ENCODE results near the gene EML6.

Gene EML6

GRCh38 chr2:54928719-54929118 lies 205.3 kb downstream of the EML6 start:
- Mint-ChIP-seq H3K36me3 (ENCODE audit: low read depth) (no peaks in the 10 kb centered on the region), H3K4me3 (no peak overlapping the region), H3K27ac (no peak overlapping the region), H3K9me3 (no peaks in the 10 kb centered on the region), H3K27me3 (ENCODE audit: low read depth) (peaks cover 4% of the 10 kb centered on the region), H3K4me1 (peaks cover 14% of the 10 kb centered on the region)
- TF ChIP-seq, protein P1, sequence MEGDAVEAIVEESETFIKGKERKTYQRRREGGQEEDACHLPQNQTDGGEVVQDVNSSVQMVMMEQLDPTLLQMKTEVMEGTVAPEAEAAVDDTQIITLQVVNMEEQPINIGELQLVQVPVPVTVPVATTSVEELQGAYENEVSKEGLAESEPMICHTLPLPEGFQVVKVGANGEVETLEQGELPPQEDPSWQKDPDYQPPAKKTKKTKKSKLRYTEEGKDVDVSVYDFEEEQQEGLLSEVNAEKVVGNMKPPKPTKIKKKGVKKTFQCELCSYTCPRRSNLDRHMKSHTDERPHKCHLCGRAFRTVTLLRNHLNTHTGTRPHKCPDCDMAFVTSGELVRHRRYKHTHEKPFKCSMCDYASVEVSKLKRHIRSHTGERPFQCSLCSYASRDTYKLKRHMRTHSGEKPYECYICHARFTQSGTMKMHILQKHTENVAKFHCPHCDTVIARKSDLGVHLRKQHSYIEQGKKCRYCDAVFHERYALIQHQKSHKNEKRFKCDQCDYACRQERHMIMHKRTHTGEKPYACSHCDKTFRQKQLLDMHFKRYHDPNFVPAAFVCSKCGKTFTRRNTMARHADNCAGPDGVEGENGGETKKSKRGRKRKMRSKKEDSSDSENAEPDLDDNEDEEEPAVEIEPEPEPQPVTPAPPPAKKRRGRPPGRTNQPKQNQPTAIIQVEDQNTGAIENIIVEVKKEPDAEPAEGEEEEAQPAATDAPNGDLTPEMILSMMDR (IDR thresholded peaks at IDR 0.05; ENCODE audit: unreplicated experiment in 3 of 3), result no peak

DNA sequence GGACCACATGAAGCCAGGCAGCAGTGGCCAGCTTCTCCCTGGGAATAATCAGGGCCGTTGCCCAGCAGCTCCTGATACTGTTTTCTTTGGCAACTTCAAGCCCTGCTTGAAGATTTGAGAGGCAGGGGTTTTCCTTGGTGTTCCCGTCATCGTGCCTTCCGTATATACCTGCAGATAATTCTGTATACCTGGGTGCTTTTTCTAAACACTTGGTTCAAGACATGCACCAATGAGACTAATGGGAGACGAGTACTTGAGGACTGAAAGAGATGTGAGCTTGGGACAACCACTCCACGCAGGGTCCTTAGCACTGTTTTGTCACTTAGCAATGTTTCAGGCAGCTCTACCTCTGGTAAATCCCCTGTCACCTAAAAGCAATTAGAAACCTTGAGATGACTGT lies 208.0 kb downstream of the EML6 start:
- peaks cover 14% of the 10 kb centered on the region for H3K4me1 Mint-ChIP-seq
- TF ChIP-seq, protein P1 (IDR thresholded peaks at IDR 0.05; ENCODE audit: unreplicated experiment in 3 of 3), result no peak
- H3K36me3 Mint-ChIP-seq (ENCODE audit: low read depth), result no peaks in the 10 kb centered on the region
- peaks cover 4% of the 10 kb centered on the region for H3K27me3 Mint-ChIP-seq (ENCODE audit: low read depth)
- H3K27ac Mint-ChIP-seq, result no peak overlapping the region
- no peaks in the 10 kb centered on the region for H3K9me3 Mint-ChIP-seq
- no peak overlapping the region for H3K4me3 Mint-ChIP-seq

DNA sequence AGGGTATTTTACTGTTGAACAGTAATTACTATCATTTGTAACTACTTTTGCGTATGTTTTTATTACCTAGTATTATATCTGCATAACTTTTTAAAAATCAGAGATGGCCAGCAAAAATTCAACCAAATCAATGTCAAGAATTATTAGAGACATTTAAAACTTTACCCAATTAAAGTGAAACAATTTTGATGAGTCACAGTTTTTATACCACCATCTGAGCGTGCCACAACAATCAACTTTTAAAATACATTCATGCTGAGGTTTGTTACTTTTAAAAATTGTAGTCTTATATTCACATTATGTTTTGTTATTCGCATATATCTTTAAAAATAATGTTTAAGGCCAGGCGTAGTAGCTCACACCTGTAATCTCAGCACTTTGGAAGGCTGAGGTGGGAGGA lies 211.9 kb downstream of the EML6 start:
- no peak overlapping the region for H3K27ac Mint-ChIP-seq
- peaks cover 11% of the 10 kb centered on the region for H3K9me3 Mint-ChIP-seq
- TF ChIP-seq, protein P1 (IDR thresholded peaks at IDR 0.05; ENCODE audit: unreplicated experiment in 3 of 3), result no peak
- peaks cover 10% of the 10 kb centered on the region for H3K4me1 Mint-ChIP-seq
- H3K4me3 Mint-ChIP-seq, result no peak overlapping the region
- peaks cover 4% of the 10 kb centered on the region for H3K27me3 Mint-ChIP-seq (ENCODE audit: low read depth)
- no peaks in the 10 kb centered on the region for H3K36me3 Mint-ChIP-seq (ENCODE audit: low read depth)

- TF ChIP-seq, protein P1 (IDR thresholded peaks at IDR 0.05; ENCODE audit: unreplicated experiment in 3 of 3), result no peak
- no peaks in the 10 kb centered on the region for H3K36me3 Mint-ChIP-seq (ENCODE audit: low read depth)
- no peaks in the 10 kb centered on the region for H3K27me3 Mint-ChIP-seq (ENCODE audit: low read depth)
- no peak overlapping the region for H3K27ac Mint-ChIP-seq
- no peak overlapping the region for H3K4me3 Mint-ChIP-seq
- peaks cover 10% of the 10 kb centered on the region for H3K4me1 Mint-ChIP-seq
- peaks cover 11% of the 10 kb centered on the region for H3K9me3 Mint-ChIP-seq
Measured at GRCh38 chr2:54936766-54937165, 213.3 kb downstream of the EML6 start.

- H3K9me3 Mint-ChIP-seq, result peaks cover 11% of the 10 kb centered on the region
- peaks cover 10% of the 10 kb centered on the region for H3K4me1 Mint-ChIP-seq
- no peaks in the 10 kb centered on the region for H3K36me3 Mint-ChIP-seq (ENCODE audit: low read depth)
- H3K27ac Mint-ChIP-seq, result no peak overlapping the region
- no peaks in the 10 kb centered on the region for H3K27me3 Mint-ChIP-seq (ENCODE audit: low read depth)
- TF ChIP-seq, protein P1 (IDR thresholded peaks at IDR 0.05; ENCODE audit: unreplicated experiment in 3 of 3), result no peak
- H3K4me3 Mint-ChIP-seq, result no peak overlapping the region
Measured at GRCh38 chr2:54939446-54940118, 216.1 kb downstream of the EML6 start.

- H3K4me3 Mint-ChIP-seq, result no peak overlapping the region
- H3K36me3 Mint-ChIP-seq (ENCODE audit: low read depth), result no peaks in the 10 kb centered on the region
- no peaks in the 10 kb centered on the region for H3K27me3 Mint-ChIP-seq (ENCODE audit: low read depth)
- TF ChIP-seq, protein P1 (IDR thresholded peaks at IDR 0.05; ENCODE audit: unreplicated experiment in 3 of 3), result no peak
- H3K4me1 Mint-ChIP-seq, result peaks cover 15% of the 10 kb centered on the region
- H3K27ac Mint-ChIP-seq, result no peak overlapping the region
- H3K9me3 Mint-ChIP-seq, result peaks cover 13% of the 10 kb centered on the region
Measured at GRCh38 chr2:54940723-54941122, 217.3 kb downstream of the EML6 start.

Data from nephron (organoid).